ENCODE data around the gene PLXNA4.

DNA sequence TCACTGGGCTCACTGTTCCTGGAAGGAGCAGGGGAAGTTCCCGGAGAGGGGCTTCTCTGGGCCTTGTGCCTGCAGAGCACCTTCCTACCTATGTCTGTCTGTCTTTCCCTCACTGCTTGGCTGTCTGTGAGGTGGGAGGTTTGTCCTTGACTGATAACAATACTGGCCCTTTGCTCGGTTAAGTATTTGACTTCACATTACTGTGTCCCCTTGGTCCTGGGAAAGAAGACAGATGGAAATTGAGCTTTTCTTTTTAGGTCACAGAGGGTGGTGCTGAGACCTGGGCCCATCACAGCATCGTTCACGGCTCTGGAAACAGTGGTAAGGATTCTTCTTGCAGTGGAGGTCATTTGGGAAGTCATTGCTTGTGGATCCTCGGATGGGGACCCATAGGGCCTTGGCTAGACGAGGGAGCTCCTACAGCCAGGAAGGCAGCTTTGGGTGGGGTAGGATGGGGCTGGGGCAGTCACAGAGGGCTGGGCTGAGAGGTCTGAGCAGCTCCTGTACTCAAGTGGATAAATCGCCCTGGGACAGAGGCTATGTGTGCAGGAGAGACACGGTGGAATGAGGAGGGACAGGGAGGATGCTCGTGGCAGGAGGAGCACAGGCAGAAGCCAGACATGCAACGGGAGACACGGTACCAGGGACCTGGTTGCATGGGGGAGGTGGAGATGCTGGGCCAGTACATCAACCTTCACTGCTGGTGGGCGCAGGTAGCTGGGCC is 450.2 kb downstream of the PLXNA4 start:
- no peak for TF ChIP-seq CTCF (IDR thresholded peaks at IDR 0.05; ENCODE audit: poor library complexity)
- no peak for TF ChIP-seq EZH2phosphoT487 (IDR thresholded peaks at IDR 0.05; ENCODE audit: low read depth, severe bottlenecking, unreplicated experiment)
- no peak for TF ChIP-seq EZH2 (IDR thresholded peaks at IDR 0.05; ENCODE audit: borderline replicate concordance)

Data from hepatocyte (in vitro differentiated cells).